GM12872 (cell line): ENCODE results near the gene RAPGEF3.

ENCODE experiments used
- CTCF ChIP-seq: IDR thresholded peaks from 3 replicates; pipeline ENCODE4 v1.5.1; 2011; ENCODE audit warnings: low read depth, mild to moderate bottlenecking, low read length, moderate library complexity; ENCODE audit not compliant: insufficient read depth

Gene RAPGEF3

GRCh38 chr12:47748507-47748828 is 10.2 kb downstream of the RAPGEF3 start:
- no peak for TF ChIP-seq CTCF

DNA sequence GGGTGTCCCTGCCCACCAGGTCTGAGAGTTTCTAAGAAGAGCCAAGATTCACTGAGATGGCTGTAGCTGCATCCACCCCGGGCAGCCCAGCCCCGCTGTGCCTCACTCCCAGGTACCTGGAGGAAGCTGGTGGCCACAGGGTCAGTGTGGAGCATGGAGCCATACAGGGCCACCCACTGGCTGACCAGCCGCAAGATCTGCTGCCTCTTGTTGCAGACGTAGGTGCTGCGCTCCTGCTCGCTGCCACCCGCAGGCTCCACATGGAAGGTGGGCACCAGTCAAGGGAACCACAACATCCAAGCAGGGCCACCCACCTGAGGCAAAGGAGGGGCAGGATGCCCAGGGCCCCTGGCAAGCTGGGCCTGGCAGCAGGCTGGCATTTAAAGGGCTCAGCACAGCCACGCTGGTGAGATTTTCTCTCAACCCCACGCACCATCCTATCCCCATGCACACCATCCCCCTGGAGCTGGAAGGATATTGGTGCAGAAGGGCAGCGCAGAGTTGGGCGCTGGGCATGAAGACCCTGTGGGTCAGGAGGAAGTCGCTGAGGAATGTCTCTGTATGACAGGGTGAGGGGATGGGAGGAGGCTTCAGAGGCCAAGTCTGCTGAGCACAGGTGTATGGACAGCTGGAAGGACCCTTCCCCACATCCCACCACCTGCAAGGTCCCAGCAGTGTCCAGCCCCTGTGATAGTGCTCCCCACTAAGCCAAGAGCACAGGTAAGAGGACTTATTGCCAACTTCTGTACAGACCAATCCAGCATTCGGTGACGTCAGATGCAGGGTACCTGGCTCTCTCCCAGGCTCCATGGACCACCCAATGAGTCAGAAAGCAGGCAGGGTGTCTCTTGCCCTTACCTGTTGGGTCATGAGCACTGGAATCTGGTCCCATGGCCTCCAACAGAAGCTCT is 10.8 kb downstream of the RAPGEF3 start:
- TF ChIP-seq CTCF: no peak

- no peak for TF ChIP-seq CTCF
These were observed 11.6 kb downstream of the RAPGEF3 start for GRCh38 chr12:47747126-47747525.

GRCh38 chr12:47746523-47746922 is 12.2 kb downstream of the RAPGEF3 start:
- no peak for TF ChIP-seq CTCF

- no peak for TF ChIP-seq CTCF
These were observed 12.6 kb downstream of the RAPGEF3 start for GRCh38 chr12:47746073-47746472.

DNA sequence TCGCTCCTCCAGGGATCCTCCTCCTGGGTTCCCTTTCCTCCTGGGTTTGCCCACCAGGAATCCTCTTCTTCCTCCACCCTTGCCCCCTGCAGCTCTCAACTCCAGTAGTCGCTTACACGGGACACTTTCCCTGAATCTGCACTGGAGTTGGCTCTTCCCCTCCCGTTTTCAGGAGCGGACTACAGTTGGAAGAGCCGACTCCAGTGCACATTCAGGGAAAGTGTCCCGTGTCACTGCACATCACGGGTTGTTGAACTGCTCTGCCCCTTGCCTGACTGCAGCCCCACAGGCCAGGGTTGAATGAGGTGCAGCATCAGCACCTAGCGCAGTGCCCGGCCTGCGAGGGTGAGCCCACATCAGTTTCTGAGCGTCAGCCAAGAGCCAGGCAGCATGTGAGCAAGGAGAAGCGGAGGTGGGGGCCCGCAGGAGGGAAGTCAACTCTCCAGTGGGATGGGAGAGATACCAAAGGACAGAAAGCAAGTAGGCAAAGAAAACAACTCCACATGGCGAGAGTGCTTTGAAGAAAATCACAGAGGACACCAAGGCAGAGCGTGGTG is 13.1 kb downstream of the RAPGEF3 start:
- TF ChIP-seq CTCF: no peak

DNA sequence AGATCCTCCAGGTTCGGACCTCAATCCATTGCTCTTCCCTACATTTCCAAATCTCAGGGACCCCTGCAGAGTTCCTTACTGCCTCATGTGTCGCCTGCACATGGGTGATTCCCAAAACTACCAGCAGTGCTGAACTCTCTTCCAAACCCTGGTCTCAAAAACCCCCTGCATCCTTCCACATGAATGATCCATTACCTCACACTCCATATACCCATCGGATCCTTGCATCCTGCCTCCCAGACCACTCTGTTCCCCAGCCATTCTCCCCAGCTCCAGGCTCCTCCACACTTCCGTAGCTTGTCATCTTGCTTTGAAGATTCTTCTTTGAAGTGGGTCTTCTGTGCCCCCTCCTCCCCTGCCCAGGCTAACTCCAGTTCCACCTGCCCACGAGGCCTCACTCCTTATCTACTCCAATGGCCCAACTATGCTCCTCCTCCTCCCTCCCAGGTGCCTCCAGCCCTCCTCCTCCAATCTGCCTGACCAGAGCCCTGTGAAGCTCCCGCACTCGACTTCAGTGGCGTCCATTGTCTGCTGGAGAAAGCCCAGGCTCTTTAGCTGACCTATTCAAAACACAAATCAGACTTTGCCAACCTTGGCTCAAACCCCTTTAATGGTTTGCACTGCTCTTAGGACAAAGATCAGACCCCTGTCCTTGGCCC is 13.8 kb downstream of the RAPGEF3 start:
- no peak for TF ChIP-seq CTCF
